Neural cell (in vitro differentiated cells): ENCODE results near the gene TNNT2. TPM values are rescaled to one million over a fixed set of nuclear protein-coding genes. Genes with fewer than 3 reads are reported as not detected.

Experiments
- H2AFZ ChIP-seq: fragments of 200-600, 300-800 bp; sonication (generic), shearing (Covaris generic); 2 replicates; pipeline ENCODE4 v1.6.0; 2014; ENCODE audit warnings: low read depth, mild to moderate bottlenecking, antibody characterized with exemption, low read length, moderate library complexity
- H3F3A ChIP-seq: fragments of 200-600 bp; shearing (Covaris generic); 2 replicates; pipeline ENCODE4 v1.6.1; 2016; ENCODE audit warnings: mild to moderate bottlenecking, moderate library complexity, mixed read lengths, antibody characterized with exemption, low read length; ENCODE audit not compliant: insufficient read depth, poor library complexity, severe bottlenecking
- H3K27ac ChIP-seq: fragments of 200-600, 300-800 bp; sonication (generic), shearing (Covaris generic); 2 replicates; pipeline ENCODE4 v1.5.1; 2014; ENCODE audit warnings: mild to moderate bottlenecking, low read length, moderate library complexity
- H3K27me3 ChIP-seq: fragments of 300-800, 200-600 bp; sonication (generic), shearing (Covaris generic); 2 replicates; pipeline ENCODE4 v1.6.0; 2014; ENCODE audit warnings: mild to moderate bottlenecking, low read depth, low read length, moderate library complexity; ENCODE audit not compliant: insufficient read depth
- H3K36me3 ChIP-seq: fragments of 300-800, 200-600 bp; sonication (generic), shearing (Covaris generic); 2 replicates; pipeline ENCODE4 v1.5.1; 2014; ENCODE audit warnings: mild to moderate bottlenecking, antibody characterized with exemption, low read length, moderate library complexity; ENCODE audit not compliant: insufficient read depth
- H3K4me2 ChIP-seq: fragments of 300-800, 200-600 bp; sonication (generic), shearing (Covaris generic); 2 replicates; pipeline ENCODE4 v1.6.0; 2014; ENCODE audit warnings: mild to moderate bottlenecking, low read length
- H3K4me3 ChIP-seq: fragments of 300-800, 200-600 bp; sonication (generic), shearing (Covaris generic); 2 replicates; pipeline ENCODE4 v1.5.1; 2014; ENCODE audit warnings: mild to moderate bottlenecking, low read length, moderate library complexity
- H3K79me2 ChIP-seq: fragments of 200-600 bp; shearing (Covaris generic); replicated peaks from 2 replicates; pipeline ENCODE4 v1.6.0; 2014; ENCODE audit warnings: mild to moderate bottlenecking, low read length, moderate library complexity; ENCODE audit not compliant: insufficient read depth
- H3K9ac ChIP-seq: fragments of 300-800, 200-600 bp; sonication (generic), shearing (Covaris generic); 2 replicates; pipeline ENCODE4 v1.6.1; 2016; ENCODE audit warnings: mild to moderate bottlenecking, low read length, mixed read lengths
- H3K9me2 ChIP-seq: fragments of 200-600 bp; shearing (Covaris generic); 2 replicates; pipeline ENCODE4 v1.6.1; 2016; ENCODE audit warnings: mild to moderate bottlenecking, low read length, mixed read lengths; ENCODE audit not compliant: insufficient read depth
- H3K9me3 ChIP-seq: fragments of 200-600, 300-800 bp; sonication (generic), shearing (Covaris generic); 2 replicates; pipeline ENCODE4 v1.6.1; 2016; ENCODE audit warnings: mild to moderate bottlenecking, mixed run types, low read length, moderate library complexity, mixed read lengths
- H4K20me1 ChIP-seq: fragments of 200-600 bp; shearing (Covaris generic); 2 replicates; pipeline ENCODE4 v1.6.1; 2016; ENCODE audit warnings: mild to moderate bottlenecking, mixed run types; ENCODE audit not compliant: insufficient read depth
- EP300 ChIP-seq: fragments of 450-650 bp; conservative IDR thresholded peaks from 2 replicates; pipeline ENCODE4 v1.6.1; 2014; ENCODE audit warnings: antibody characterized with exemption, mild to moderate bottlenecking, moderate library complexity; ENCODE audit not compliant: poor library complexity, severe bottlenecking
- EZH2 ChIP-seq: fragments of 200-600, 300-800 bp; shearing (Covaris generic), sonication (generic); IDR thresholded peaks from 2 replicates; pipeline ENCODE4 v1.6.1; 2014; ENCODE audit warnings: antibody characterized with exemption, low read length, borderline replicate concordance, mild to moderate bottlenecking; ENCODE audit not compliant: insufficient read depth, poor library complexity, severe bottlenecking
- MXI1 ChIP-seq: fragments of 450-650 bp; conservative IDR thresholded peaks from 2 replicates; pipeline ENCODE4 v1.6.1; 2014; ENCODE audit warnings: antibody characterized with exemption, mild to moderate bottlenecking; ENCODE audit not compliant: poor library complexity, severe bottlenecking
- POLR2AphosphoS5 ChIP-seq: IDR thresholded peaks from 2 replicates; pipeline ENCODE4 v1.6.1; 2012
- RAD21 ChIP-seq: fragments of 450-650 bp; conservative IDR thresholded peaks from 2 replicates; pipeline ENCODE4 v1.6.1; 2014; ENCODE audit warnings: antibody characterized with exemption, mild to moderate bottlenecking, moderate library complexity
- SMC3 ChIP-seq: fragments of 450-650 bp; conservative IDR thresholded peaks from 2 replicates; pipeline ENCODE4 v1.6.1; 2014; ENCODE audit warnings: antibody characterized with exemption, mild to moderate bottlenecking, moderate library complexity; ENCODE audit not compliant: poor library complexity
- TAF1 ChIP-seq: IDR thresholded peaks from 2 replicates; pipeline ENCODE4 v1.6.1; 2012; ENCODE audit warnings: low read depth
- polyA plus RNA-seq: library from polyadenylated mRNA; depleted of rRNA; stranded (reverse); fragments of >200 nt; gene quantifications from 2 replicates; pipeline ENCODE4 v1.2.3, GENCODE V29; 2014
- TF ChIP-seq, protein P1 (sequence below): IDR thresholded peaks from 2 replicates; pipeline ENCODE4 v1.6.1; 2012; ENCODE audit warnings: borderline replicate concordance
- TF ChIP-seq, protein P2 (sequence below): fragments of 450-650 bp; IDR thresholded peaks from 2 replicates; pipeline ENCODE4 v1.5.1; 2014; ENCODE audit warnings: antibody characterized with exemption, mild to moderate bottlenecking, moderate library complexity; ENCODE audit not compliant: poor library complexity, severe bottlenecking

Gene TNNT2
- polyA plus RNA-seq, 1 donor from 2014 or later, result not detected

- Histone ChIP-seq H3K27me3 (no peaks in the 10 kb centered on the region), H3K9me2 (no peaks in the 10 kb centered on the region), H3F3A (no peaks in the 10 kb centered on the region), H3K36me3 (no peaks in the 10 kb centered on the region), H3K79me2 (no peaks in the 10 kb centered on the region), H3K27ac (no peak overlapping the region), H4K20me1 (no peaks in the 10 kb centered on the region), H3K4me2 (no peak overlapping the region), H2AFZ (no peak overlapping the region), H3K4me3 (no peak overlapping the region), H3K9me3 (no peaks in the 10 kb centered on the region), H3K9ac (no peak overlapping the region)
- TF ChIP-seq EP300 (no peak), TAF1 (no peak), EZH2 (no peak), MXI1 (no peak), SMC3 (no peak), RAD21 (no peak), POLR2AphosphoS5 (no peak)
- TF ChIP-seq, protein P1, sequence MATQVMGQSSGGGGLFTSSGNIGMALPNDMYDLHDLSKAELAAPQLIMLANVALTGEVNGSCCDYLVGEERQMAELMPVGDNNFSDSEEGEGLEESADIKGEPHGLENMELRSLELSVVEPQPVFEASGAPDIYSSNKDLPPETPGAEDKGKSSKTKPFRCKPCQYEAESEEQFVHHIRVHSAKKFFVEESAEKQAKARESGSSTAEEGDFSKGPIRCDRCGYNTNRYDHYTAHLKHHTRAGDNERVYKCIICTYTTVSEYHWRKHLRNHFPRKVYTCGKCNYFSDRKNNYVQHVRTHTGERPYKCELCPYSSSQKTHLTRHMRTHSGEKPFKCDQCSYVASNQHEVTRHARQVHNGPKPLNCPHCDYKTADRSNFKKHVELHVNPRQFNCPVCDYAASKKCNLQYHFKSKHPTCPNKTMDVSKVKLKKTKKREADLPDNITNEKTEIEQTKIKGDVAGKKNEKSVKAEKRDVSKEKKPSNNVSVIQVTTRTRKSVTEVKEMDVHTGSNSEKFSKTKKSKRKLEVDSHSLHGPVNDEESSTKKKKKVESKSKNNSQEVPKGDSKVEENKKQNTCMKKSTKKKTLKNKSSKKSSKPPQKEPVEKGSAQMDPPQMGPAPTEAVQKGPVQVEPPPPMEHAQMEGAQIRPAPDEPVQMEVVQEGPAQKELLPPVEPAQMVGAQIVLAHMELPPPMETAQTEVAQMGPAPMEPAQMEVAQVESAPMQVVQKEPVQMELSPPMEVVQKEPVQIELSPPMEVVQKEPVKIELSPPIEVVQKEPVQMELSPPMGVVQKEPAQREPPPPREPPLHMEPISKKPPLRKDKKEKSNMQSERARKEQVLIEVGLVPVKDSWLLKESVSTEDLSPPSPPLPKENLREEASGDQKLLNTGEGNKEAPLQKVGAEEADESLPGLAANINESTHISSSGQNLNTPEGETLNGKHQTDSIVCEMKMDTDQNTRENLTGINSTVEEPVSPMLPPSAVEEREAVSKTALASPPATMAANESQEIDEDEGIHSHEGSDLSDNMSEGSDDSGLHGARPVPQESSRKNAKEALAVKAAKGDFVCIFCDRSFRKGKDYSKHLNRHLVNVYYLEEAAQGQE, result no peak
- TF ChIP-seq, protein P2, sequence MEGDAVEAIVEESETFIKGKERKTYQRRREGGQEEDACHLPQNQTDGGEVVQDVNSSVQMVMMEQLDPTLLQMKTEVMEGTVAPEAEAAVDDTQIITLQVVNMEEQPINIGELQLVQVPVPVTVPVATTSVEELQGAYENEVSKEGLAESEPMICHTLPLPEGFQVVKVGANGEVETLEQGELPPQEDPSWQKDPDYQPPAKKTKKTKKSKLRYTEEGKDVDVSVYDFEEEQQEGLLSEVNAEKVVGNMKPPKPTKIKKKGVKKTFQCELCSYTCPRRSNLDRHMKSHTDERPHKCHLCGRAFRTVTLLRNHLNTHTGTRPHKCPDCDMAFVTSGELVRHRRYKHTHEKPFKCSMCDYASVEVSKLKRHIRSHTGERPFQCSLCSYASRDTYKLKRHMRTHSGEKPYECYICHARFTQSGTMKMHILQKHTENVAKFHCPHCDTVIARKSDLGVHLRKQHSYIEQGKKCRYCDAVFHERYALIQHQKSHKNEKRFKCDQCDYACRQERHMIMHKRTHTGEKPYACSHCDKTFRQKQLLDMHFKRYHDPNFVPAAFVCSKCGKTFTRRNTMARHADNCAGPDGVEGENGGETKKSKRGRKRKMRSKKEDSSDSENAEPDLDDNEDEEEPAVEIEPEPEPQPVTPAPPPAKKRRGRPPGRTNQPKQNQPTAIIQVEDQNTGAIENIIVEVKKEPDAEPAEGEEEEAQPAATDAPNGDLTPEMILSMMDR, result no peak
Observed at GRCh38 chr1:201385299-201385891, 7.9 kb upstream of the TNNT2 start.

GRCh38 chr1:201384406-201384782 lies 6.9 kb upstream of the TNNT2 start:
- no peaks in the 10 kb centered on the region for H3K27me3 ChIP-seq
- TF ChIP-seq POLR2AphosphoS5 (no peak), RAD21 (no peak), SMC3 (no peak), EP300 (no peak), TAF1 (no peak), MXI1 (no peak), EZH2 (no peak)
- TF ChIP-seq, protein P2, result no peak
- H3K27ac ChIP-seq, result no peak overlapping the region
- H3K79me2 ChIP-seq, result no peaks in the 10 kb centered on the region
- no peak overlapping the region for H2AFZ ChIP-seq
- H3K9me2 ChIP-seq, result no peaks in the 10 kb centered on the region
- no peak overlapping the region for H3K4me3 ChIP-seq
- H3K9ac ChIP-seq, result no peak overlapping the region
- H3F3A ChIP-seq, result no peaks in the 10 kb centered on the region
- H3K9me3 ChIP-seq, result no peaks in the 10 kb centered on the region
- no peaks in the 10 kb centered on the region for H3K36me3 ChIP-seq
- no peak overlapping the region for H3K4me2 ChIP-seq
- H4K20me1 ChIP-seq, result no peaks in the 10 kb centered on the region
